NCI-H1930 (cell line): ENCODE measurements around the gene HSPBP1.
"Not testable (repeated sequence)": the region's sequence is repeated elsewhere in the genome, so short reads cannot be mapped to it uniquely, and the experiment has no call there.

Experiments
- DNase-seq, 2 experiments: peaks; one replicate each; lab custom pipeline; 2025; lab: John Stamatoyannopoulos, UW

HSPBP1 gene

GRCh38 chr19:55239004-55239403, 40.9 kb downstream of the HSPBP1 start:
- DNase-seq = no peak

- DNase-seq = no peak
Measured at GRCh38 chr19:55238030-55238429, 41.9 kb downstream of the HSPBP1 start.

- no peak for DNase-seq
Measured at GRCh38 chr19:55232986-55233385, 46.9 kb downstream of the HSPBP1 start.

- DNase-seq = no peak
Measured at GRCh38 chr19:55232286-55232602, 47.7 kb downstream of the HSPBP1 start.

- DNase-seq = no peak
Measured at GRCh38 chr19:55231391-55232285, 48.3 kb downstream of the HSPBP1 start.

GRCh38 chr19:55230780-55231179, 49.1 kb downstream of the HSPBP1 start:
- DNase-seq = no peak

GRCh38 chr19:55230329-55230728, 49.6 kb downstream of the HSPBP1 start:
- no peak for DNase-seq

GRCh38 chr19:55229789-55230182, 50.1 kb downstream of the HSPBP1 start:
- DNase-seq = no peak

- DNase-seq = no peak
Measured at GRCh38 chr19:55229145-55229788, 50.6 kb downstream of the HSPBP1 start.

GRCh38 chr19:55228403-55229031, 51.4 kb downstream of the HSPBP1 start, which contains the start of gene TMEM86B:
TSS of gene TMEM86B (minus strand) at chr19:55228763. CDS start at chr19:55228741, 22 bp downstream.
- no peak for DNase-seq

- DNase-seq = no peak
Measured at GRCh38 chr19:55228015-55228391, 51.9 kb downstream of the HSPBP1 start.

- no peak for DNase-seq
Measured at GRCh38 chr19:55227241-55228014, 52.5 kb downstream of the HSPBP1 start.

- DNase-seq = no peak
Measured at GRCh38 chr19:55226788-55227187, 53.1 kb downstream of the HSPBP1 start.

GRCh38 chr19:55226273-55226672, 53.6 kb downstream of the HSPBP1 start:
- no peak for DNase-seq

- DNase-seq = no peak
Measured at GRCh38 chr19:55225415-55225958, 54.4 kb downstream of the HSPBP1 start.

GRCh38 chr19:55224679-55225414, 55.1 kb downstream of the HSPBP1 start:
- DNase-seq = not testable (repeated sequence)

GRCh38 chr19:55224038-55224665, 55.8 kb downstream of the HSPBP1 start:
- DNase-seq = no peak

- no peak for DNase-seq
Measured at GRCh38 chr19:55223291-55224037, 56.4 kb downstream of the HSPBP1 start.

GRCh38 chr19:55220525-55220924, 59.4 kb downstream of the HSPBP1 start:
- DNase-seq = no peak
